ENCODE results near the gene FBLN2.

Gene FBLN2

GRCh38 chr3:13563911-13564310, 15.0 kb downstream of the FBLN2 start:
- no peak for TF ChIP-seq CTCF (IDR thresholded peaks at IDR 0.05)
- no peak for DNase-seq
- H3K36me3 ChIP-seq: no peaks in the 10 kb centered on the region
- peaks cover 0 to 15% (median 9%) of the 10 kb centered on the region in 4 donors for H3K4me1 ChIP-seq
- no peak overlapping the region for H3K27ac ChIP-seq
- H3K4me3 ChIP-seq: no peak overlapping the region
- peaks cover 0 to 3% of the 10 kb centered on the region in 2 donors for H3K27me3 ChIP-seq
- no peaks in the 10 kb centered on the region for H3K9me3 ChIP-seq
- intact Hi-C loops (cut with DNase I; ENCODE audit: low total_unique reads): no loop called here

GRCh38 chr3:13564751-13565560, 16.0 kb downstream of the FBLN2 start:
- TF ChIP-seq CTCF (IDR thresholded peaks at IDR 0.05): no peak
- Histone ChIP-seq H3K27me3 (no peaks in the 10 kb centered on the region), H3K4me1 (peaks cover 0 to 8% (median 3%) of the 10 kb centered on the region in 4 donors), H3K9me3 (no peaks in the 10 kb centered on the region), H3K36me3 (no peaks in the 10 kb centered on the region), H3K4me3 (no peak overlapping the region), H3K27ac (no peak overlapping the region)
- no peak for DNase-seq
- intact Hi-C loops (cut with DNase I; ENCODE audit: low total_unique reads): no loop called here

GRCh38 chr3:13565581-13566452, 16.9 kb downstream of the FBLN2 start:
- TF ChIP-seq CTCF (IDR thresholded peaks at IDR 0.05): no peak

GRCh38 chr3:13566453-13566748, 17.5 kb downstream of the FBLN2 start:
- no peak overlapping the region for H3K27ac ChIP-seq
- H3K9me3 ChIP-seq: no peaks in the 10 kb centered on the region
- intact Hi-C loops (cut with DNase I; ENCODE audit: low total_unique reads): no loop called here
- peaks cover 0 to 10% (median 0%) of the 10 kb centered on the region in 3 donors for H3K36me3 ChIP-seq
- DNase-seq: no peak
- no peaks in the 10 kb centered on the region for H3K4me1 ChIP-seq
- TF ChIP-seq CTCF (IDR thresholded peaks at IDR 0.05): no peak
- no peaks in the 10 kb centered on the region for H3K27me3 ChIP-seq
- no peak overlapping the region for H3K4me3 ChIP-seq

More at GRCh38 chr3:13565581-13566452, 16.9 kb downstream of the FBLN2 start:
- Histone ChIP-seq H3K27me3 (no peaks in the 10 kb centered on the region), H3K4me1 (no peaks in the 10 kb centered on the region), H3K27ac (no peak overlapping the region), H3K9me3 (no peaks in the 10 kb centered on the region), H3K4me3 (no peak overlapping the region), H3K36me3 (peaks cover 0 to 8% (median 0%) of the 10 kb centered on the region in 3 donors)
- intact Hi-C loops (cut with DNase I; ENCODE audit: low total_unique reads): no loop called here
- no peak for DNase-seq

GRCh38 chr3:13566769-13567310, 17.9 kb downstream of the FBLN2 start:
- no peak for TF ChIP-seq CTCF (IDR thresholded peaks at IDR 0.05)
- H3K9me3 ChIP-seq: no peaks in the 10 kb centered on the region
- no peaks in the 10 kb centered on the region for H3K4me1 ChIP-seq
- no peaks in the 10 kb centered on the region for H3K27me3 ChIP-seq
- peaks cover 0 to 10% (median 0%) of the 10 kb centered on the region in 3 donors for H3K36me3 ChIP-seq
- no peak overlapping the region for H3K4me3 ChIP-seq
- DNase-seq: no peak
- intact Hi-C loops (cut with DNase I; ENCODE audit: low total_unique reads): no loop called here
- no peak overlapping the region for H3K27ac ChIP-seq

Data from tibial artery (tissue), 4 donors.